ENCODE measurements around the gene SPRYD4. TPM values are rescaled to one million over a fixed set of nuclear protein-coding genes. Genes with fewer than 3 reads are reported as not detected.

SPRYD4 gene
- polyA plus RNA-seq, 1 donor from 2014 or later: 1.3 TPM

DNA sequence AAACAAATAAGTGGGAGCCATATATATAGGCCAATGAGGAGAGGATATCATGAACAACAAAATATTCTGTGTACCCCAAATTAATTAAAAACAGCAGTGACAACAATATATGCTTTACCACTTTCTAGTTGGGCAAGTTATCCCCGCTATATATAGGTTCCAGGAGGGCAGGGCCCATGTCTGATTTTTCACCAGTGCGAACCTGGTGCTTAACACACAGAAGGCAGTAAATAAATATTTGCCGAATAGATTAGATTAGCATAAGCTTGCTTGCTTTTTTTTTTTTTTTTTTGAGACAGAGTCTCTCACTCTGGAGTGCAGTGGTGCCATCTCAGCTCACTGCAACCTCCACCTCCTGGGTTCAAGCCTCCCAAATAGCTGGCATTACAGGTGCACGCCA, 10.6 kb upstream of the SPRYD4 start:
- Mint-ChIP-seq H3K9me3 (no peaks in the 10 kb centered on the region), H3K27me3 (no peaks in the 10 kb centered on the region), H3K4me1 (peaks cover 6 to 11% (median 9%) of the 10 kb centered on the region in 3 donors), H3K4me3 (no peak overlapping the region), H3K36me3 (peaks cover 2% of the 10 kb centered on the region), H3K27ac (no peak overlapping the region)

DNA sequence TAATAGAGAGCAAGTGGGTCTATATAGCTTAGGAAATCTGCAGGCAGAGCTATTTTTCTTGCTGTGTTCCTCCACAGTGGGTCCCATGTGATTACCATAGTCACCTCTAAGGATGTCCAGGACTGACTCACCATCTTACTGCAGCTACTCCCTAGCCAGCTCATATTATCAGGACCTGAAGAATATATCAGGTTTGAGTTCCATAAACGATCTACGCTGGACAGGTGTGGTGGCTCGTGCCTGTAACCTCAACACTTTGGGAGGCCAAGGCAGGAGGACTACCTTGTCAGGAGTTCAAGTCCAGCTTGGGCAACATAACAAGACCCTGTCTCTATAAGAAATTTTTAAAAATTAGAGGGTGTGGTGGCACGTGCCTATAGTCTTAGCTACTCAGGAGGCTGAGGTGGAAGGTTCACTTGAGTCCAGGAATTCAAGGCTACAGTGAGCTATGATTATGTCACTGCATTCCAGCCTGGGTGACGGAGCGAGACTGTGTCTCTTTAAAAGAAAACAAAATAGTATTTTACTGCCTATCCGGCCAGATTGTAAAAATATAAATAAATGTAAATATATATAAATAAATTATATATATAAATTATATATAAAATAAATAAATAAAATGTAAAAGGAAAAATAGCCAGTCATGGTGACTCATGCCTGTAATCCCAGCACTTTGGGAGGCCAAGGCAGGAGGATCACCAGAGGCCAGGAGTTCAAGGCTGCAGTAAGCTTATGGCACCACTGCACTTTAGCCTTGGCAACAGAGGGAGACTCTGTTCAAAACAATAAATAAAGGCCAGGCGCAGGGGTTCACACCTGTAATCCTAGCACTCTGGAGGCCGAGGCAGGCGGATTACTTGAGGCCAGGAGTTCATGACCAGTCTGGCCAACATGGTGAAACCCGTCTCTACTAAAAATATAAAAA, 6.9 kb upstream of the SPRYD4 start:
- H3K27me3 Mint-ChIP-seq: no peaks in the 10 kb centered on the region
- H3K4me1 Mint-ChIP-seq: peaks cover 10 to 17% (median 15%) of the 10 kb centered on the region in 3 donors
- H3K4me3 Mint-ChIP-seq: peak overlapping the region in 1 of 4 donors; percentile 59
- H3K27ac Mint-ChIP-seq: peak overlapping the region in 1 of 3 donors; percentile 71
- no peaks in the 10 kb centered on the region for H3K36me3 Mint-ChIP-seq
- no peaks in the 10 kb centered on the region for H3K9me3 Mint-ChIP-seq

DNA sequence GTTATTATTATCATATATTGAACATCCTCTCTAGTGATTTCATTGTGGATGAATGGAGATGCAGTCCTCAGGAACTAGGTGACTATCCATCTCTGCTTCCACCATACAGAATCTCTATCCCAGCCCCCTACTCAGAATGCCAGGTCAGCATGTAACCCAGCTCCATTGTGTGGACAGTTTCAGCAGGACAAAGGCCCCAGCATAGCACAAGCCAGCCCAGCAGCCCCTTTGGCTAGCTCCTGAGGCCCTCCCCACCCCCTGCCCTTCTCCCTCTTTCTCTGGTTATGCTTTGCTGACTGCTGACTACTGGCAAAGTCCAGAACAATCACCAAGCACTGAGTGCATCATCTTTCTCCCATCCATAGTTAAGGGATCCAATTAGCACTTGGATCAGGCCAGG, 5.8 kb upstream of the SPRYD4 start:
- H3K27me3 Mint-ChIP-seq: no peaks in the 10 kb centered on the region
- H3K27ac Mint-ChIP-seq: no peak overlapping the region
- H3K9me3 Mint-ChIP-seq: no peaks in the 10 kb centered on the region
- H3K4me1 Mint-ChIP-seq: peaks cover 10 to 17% (median 15%) of the 10 kb centered on the region in 3 donors
- no peaks in the 10 kb centered on the region for H3K36me3 Mint-ChIP-seq
- H3K4me3 Mint-ChIP-seq: no peak overlapping the region

DNA sequence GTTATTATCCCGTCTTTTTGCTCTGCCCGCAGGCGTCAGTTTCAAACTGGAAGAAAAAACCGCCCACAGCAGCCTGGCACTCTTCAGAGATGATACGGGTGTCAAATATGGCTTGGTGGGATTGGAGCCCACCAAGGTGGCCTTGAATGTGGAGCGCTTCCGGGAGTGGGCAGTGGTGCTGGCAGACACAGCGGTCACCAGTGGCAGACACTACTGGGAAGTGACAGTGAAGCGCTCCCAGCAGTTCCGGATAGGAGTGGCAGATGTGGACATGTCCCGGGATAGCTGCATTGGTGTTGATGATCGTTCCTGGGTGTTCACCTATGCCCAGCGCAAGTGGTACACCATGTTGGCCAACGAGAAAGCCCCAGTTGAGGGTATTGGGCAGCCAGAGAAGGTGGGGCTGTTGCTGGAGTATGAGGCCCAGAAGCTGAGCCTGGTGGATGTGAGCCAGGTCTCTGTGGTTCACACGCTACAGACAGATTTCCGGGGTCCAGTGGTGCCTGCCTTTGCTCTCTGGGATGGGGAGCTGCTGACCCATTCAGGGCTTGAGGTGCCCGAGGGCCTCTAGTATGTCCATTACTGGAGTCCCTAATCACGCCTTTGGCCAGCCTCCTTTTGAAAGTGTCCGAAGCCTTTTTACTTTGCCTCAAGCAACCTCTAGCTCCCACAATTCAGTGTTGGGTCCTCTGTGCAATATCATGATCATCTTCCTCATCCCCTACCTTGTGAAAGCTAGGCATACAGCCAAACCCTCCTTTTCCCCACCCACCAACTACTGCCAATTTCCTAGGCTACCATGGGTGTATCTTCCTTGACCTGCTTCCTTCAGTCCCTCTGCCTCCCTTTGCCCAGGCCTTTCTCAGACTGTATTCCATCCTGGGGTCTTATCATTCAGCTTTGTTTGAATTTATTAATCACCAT, 891 bp downstream of the SPRYD4 start:
- H3K9me3 Mint-ChIP-seq: no peaks in the 10 kb centered on the region
- H3K4me3 Mint-ChIP-seq: peak overlapping the region; percentile 96 to 99 (median 98)
- peak overlapping the region; percentile 90 to 98 (median 96) for H3K27ac Mint-ChIP-seq
- no peaks in the 10 kb centered on the region for H3K27me3 Mint-ChIP-seq
- H3K36me3 Mint-ChIP-seq: no peaks in the 10 kb centered on the region
- peaks cover 11 to 27% (median 23%) of the 10 kb centered on the region in 3 donors for H3K4me1 Mint-ChIP-seq

DNA sequence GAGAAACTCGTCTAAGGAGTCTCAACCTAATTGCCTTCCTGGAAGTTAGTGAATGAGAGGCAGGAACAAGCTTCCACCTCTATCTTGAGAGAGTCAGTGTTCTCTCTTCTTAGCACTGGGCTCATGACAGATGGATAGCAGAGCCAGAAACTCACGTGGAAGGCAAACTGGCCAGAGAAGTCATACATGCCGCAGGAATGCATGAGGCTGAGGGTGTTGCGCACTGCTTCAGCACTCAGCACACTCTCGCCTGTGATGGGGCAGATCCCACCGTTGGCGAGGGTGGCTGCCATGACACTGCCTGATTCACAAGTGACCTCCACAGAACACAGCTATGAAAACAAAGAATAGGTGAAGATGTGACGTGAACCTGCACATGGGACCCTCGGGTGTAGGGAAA, 6.0 kb downstream of the SPRYD4 start:
- no peaks in the 10 kb centered on the region for H3K9me3 Mint-ChIP-seq
- H3K4me3 Mint-ChIP-seq: no peak overlapping the region
- H3K27me3 Mint-ChIP-seq: no peaks in the 10 kb centered on the region
- H3K36me3 Mint-ChIP-seq: peaks cover 5% of the 10 kb centered on the region
- no peak overlapping the region for H3K27ac Mint-ChIP-seq
- peaks cover 8 to 13% (median 13%) of the 10 kb centered on the region in 3 donors for H3K4me1 Mint-ChIP-seq

DNA sequence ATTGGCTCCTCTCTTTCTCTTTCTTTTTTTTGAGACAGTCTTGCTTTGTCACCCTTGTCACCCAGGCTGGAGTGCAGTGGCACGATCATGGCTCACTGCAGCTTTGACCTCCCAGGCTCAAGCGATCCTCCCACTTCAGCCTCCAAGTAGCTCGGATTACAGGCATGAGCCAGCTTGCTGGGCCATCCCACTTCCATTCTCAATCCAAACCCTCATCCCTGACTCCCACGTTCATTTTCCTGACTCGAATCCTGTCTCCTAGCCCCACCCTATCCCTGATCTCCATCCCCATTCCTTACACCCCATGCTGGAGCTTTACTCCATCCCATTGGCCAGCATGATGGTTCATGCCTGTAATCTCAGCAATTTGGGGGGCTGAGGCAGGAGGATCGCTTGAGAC, 7.8 kb downstream of the SPRYD4 start:
- Mint-ChIP-seq H3K9me3 (no peaks in the 10 kb centered on the region), H3K27me3 (no peaks in the 10 kb centered on the region), H3K27ac (no peak overlapping the region), H3K4me3 (no peak overlapping the region), H3K36me3 (peaks cover 5% of the 10 kb centered on the region), H3K4me1 (peaks cover 5 to 9% (median 8%) of the 10 kb centered on the region in 3 donors)

- Mint-ChIP-seq H3K36me3 (peaks cover 5% of the 10 kb centered on the region), H3K4me3 (no peak overlapping the region), H3K4me1 (peaks cover 4 to 9% (median 7%) of the 10 kb centered on the region in 3 donors), H3K27me3 (no peaks in the 10 kb centered on the region), H3K9me3 (no peaks in the 10 kb centered on the region), H3K27ac (peak overlapping the region in 1 of 3 donors; percentile 7)
These were observed 8.6 kb downstream of the SPRYD4 start for GRCh38 chr12:56476972-56477432.

- peaks cover 4 to 9% (median 5%) of the 10 kb centered on the region in 3 donors for H3K4me1 Mint-ChIP-seq
- no peak overlapping the region for H3K27ac Mint-ChIP-seq
- no peaks in the 10 kb centered on the region for H3K27me3 Mint-ChIP-seq
- H3K9me3 Mint-ChIP-seq: no peaks in the 10 kb centered on the region
- no peak overlapping the region for H3K4me3 Mint-ChIP-seq
- H3K36me3 Mint-ChIP-seq: peaks cover 5% of the 10 kb centered on the region
These were observed 9.3 kb downstream of the SPRYD4 start for GRCh38 chr12:56477521-56478225.

- H3K4me3 Mint-ChIP-seq: no peak overlapping the region
- peaks cover 0 to 4% (median 3%) of the 10 kb centered on the region in 3 donors for H3K4me1 Mint-ChIP-seq
- H3K36me3 Mint-ChIP-seq: peaks cover 5% of the 10 kb centered on the region
- no peak overlapping the region for H3K27ac Mint-ChIP-seq
- H3K9me3 Mint-ChIP-seq: no peaks in the 10 kb centered on the region
- no peaks in the 10 kb centered on the region for H3K27me3 Mint-ChIP-seq
These were observed 11.2 kb downstream of the SPRYD4 start for GRCh38 chr12:56479625-56480024.

DNA sequence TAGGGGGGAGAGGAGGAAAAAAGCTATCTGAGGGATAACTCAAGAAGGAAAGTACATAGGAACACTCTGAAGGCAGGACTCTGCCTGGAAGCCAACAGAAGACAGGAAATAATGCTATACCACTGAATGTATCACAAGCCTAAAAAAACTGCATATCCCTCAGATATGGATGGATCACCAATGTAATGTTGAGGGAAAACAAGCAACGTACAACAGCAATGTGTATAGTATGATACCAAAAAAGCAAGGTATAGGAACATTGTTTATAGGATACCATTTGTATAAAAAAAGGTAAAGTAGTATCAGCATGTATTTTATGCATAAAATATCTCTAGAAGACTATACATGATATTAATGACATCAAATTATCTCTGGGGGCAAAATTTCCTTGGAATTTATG, 16.2 kb downstream of the SPRYD4 start:
- peak overlapping the region in 1 of 4 donors; percentile 55 for H3K4me3 Mint-ChIP-seq

GRCh38 chr12:56486694-56487093, 18.3 kb downstream of the SPRYD4 start:
- peaks cover 8 to 18% (median 10%) of the 10 kb centered on the region in 3 donors for H3K4me1 Mint-ChIP-seq
- H3K9me3 Mint-ChIP-seq: peaks cover 0 to 1% (median 0%) of the 10 kb centered on the region in 3 donors
- H3K4me3 Mint-ChIP-seq: peak overlapping the region; percentile 38 to 98 (median 78)
- no peaks in the 10 kb centered on the region for H3K36me3 Mint-ChIP-seq
- H3K27me3 Mint-ChIP-seq: peaks cover 13% of the 10 kb centered on the region
- H3K27ac Mint-ChIP-seq: peak overlapping the region in 1 of 3 donors; percentile 9

More for the DNA sequence above, 16.2 kb downstream of the SPRYD4 start:
- peaks cover 0 to 1% (median 0%) of the 10 kb centered on the region in 3 donors for H3K9me3 Mint-ChIP-seq
- H3K36me3 Mint-ChIP-seq: no peaks in the 10 kb centered on the region
- H3K27ac Mint-ChIP-seq: no peak overlapping the region
- H3K4me1 Mint-ChIP-seq: peaks cover 9 to 21% (median 10%) of the 10 kb centered on the region in 3 donors
- H3K27me3 Mint-ChIP-seq: peaks cover 8% of the 10 kb centered on the region

DNA sequence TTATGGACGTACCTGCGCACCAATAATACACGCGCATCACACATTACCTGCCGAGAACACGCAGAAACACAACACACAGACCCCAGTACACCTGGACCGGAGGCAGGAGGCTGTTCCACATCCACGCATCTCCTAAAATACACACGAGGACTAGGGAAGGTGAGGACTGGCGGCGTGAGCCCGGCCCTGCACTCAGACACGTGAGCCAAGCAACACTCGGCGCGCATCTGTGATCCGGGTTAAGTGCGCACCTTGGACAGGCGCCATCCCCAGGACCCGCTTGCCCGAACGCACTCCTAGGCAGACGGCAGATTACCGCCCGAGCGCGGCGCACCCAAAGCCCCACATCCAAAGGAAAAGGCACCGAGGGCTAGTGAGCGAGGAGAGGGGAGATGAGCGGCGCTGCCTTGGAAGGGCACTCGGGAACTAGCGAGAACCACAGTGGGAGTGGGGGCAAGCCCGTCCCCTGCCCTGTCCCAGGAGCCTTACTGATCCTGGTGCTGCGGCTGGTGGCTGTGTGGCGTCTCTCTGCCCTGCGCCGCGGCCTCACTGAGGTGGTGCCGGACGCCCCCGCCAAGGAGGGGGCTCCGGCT, 19.2 kb downstream of the SPRYD4 start:
- peaks cover 8 to 18% (median 10%) of the 10 kb centered on the region in 3 donors for H3K4me1 Mint-ChIP-seq
- H3K27ac Mint-ChIP-seq: peak overlapping the region; percentile 28 to 81 (median 39)
- peaks cover 16% of the 10 kb centered on the region for H3K27me3 Mint-ChIP-seq
- peak overlapping the region; percentile 78 to 98 (median 94) for H3K4me3 Mint-ChIP-seq
- no peaks in the 10 kb centered on the region for H3K36me3 Mint-ChIP-seq
- peaks cover 0 to 1% (median 0%) of the 10 kb centered on the region in 3 donors for H3K9me3 Mint-ChIP-seq

GRCh38 chr12:56488041-56488955, 19.9 kb downstream of the SPRYD4 start, which contains the start of gene GLS2:
Gene GLS2 (minus strand): TSS chr12:56488161. CDS start chr12:56488118, 43 bp downstream.
- H3K4me1 Mint-ChIP-seq: peaks cover 8 to 18% (median 10%) of the 10 kb centered on the region in 3 donors

More at GRCh38 chr12:56488041-56488955, 19.9 kb downstream of the SPRYD4 start, which contains the start of gene GLS2:
- H3K27me3 Mint-ChIP-seq: peaks cover 16% of the 10 kb centered on the region
- H3K9me3 Mint-ChIP-seq: peaks cover 0 to 1% (median 0%) of the 10 kb centered on the region in 3 donors
- peak within 1 kb of the TSS; percentile 78 to 98 (median 94) for H3K4me3 Mint-ChIP-seq
- peak within 1 kb of the TSS; percentile 39 to 81 (median 45) for H3K27ac Mint-ChIP-seq
- H3K36me3 Mint-ChIP-seq: no peaks in the 10 kb centered on the region
